Myocyte (in vitro differentiated cells): Measurements from ENCODE around the gene ERICH4. TPM values are rescaled to one million over a fixed set of nuclear protein-coding genes. Genes with fewer than 3 reads are reported as not detected.
"Not testable (repeated sequence)": the region's sequence is repeated elsewhere in the genome, so short reads cannot be mapped to it uniquely, and the experiment has no call there.

Experiments
- DNase-seq: peaks from one replicate; pipeline ENCODE4 v3.0.0-alpha.2; 2012; ENCODE audit warnings: low read depth
- polyA plus RNA-seq: library from polyadenylated mRNA; unstranded; fragments of >200 nt; gene quantifications from one replicate; pipeline ENCODE4 v1.2.1, GENCODE V29; 2012; ENCODE audit warnings: missing spikeins
- total RNA-seq: library from RNA; depleted of rRNA; stranded (reverse); fragments of >200 nt; gene quantifications from 2 replicates; pipeline ENCODE4 v1.2.3, GENCODE V29; 2014

The ERICH4 gene
- not detected in 2 replicates for total RNA-seq
- not detected for polyA plus RNA-seq

DNA sequence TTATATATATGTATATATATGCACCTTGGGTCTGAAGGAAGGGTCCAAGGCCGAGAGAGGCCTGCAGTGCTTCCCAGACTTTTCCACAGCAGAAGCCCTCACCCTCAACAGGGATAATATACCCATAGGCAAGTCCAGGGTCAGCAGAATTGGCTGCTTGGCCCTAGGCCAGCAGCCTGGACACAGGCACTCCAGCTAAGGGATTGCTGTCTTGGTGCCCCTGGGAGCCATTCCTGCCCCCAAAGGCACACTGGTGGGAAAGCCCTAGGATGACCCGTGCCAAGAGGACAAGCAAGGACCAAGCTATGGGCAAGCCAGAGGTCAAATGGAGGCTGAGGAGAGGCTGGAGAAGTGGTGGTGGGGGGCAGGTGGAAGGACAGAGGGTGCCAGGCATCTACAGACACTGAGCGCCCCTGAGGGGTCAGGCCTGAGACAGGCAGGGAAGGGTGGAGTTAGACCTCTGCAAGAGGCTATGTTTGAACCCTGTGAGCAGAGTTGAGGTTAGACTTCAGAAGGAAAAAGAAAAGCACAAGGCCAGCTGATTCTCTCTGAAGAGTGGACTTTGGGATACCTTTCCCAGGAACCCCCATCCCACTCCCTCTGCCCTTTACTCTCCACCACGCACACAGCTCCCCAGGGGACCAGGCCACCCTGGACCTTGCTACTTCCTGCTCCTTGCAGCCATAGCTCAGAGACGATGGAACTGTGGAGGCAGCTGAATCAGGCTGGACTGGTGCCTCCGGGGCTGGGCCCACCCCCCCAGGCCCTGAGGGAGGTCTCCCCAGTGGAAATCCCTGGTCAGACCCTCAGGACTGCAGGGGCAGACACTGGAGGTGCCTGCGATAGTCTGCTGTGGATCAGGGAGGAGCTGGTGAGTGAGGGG lies at the start of gene ERICH4:
TSS of gene ERICH4 (plus strand) at position 684 of the 883 bp plus-strand sequence. CDS start at position 698, 14 bp downstream.
- DNase-seq = no peak

GRCh38 chr19:41395355-41395754 lies 47.6 kb upstream of the ERICH4 start:
- no peak for DNase-seq

DNA sequence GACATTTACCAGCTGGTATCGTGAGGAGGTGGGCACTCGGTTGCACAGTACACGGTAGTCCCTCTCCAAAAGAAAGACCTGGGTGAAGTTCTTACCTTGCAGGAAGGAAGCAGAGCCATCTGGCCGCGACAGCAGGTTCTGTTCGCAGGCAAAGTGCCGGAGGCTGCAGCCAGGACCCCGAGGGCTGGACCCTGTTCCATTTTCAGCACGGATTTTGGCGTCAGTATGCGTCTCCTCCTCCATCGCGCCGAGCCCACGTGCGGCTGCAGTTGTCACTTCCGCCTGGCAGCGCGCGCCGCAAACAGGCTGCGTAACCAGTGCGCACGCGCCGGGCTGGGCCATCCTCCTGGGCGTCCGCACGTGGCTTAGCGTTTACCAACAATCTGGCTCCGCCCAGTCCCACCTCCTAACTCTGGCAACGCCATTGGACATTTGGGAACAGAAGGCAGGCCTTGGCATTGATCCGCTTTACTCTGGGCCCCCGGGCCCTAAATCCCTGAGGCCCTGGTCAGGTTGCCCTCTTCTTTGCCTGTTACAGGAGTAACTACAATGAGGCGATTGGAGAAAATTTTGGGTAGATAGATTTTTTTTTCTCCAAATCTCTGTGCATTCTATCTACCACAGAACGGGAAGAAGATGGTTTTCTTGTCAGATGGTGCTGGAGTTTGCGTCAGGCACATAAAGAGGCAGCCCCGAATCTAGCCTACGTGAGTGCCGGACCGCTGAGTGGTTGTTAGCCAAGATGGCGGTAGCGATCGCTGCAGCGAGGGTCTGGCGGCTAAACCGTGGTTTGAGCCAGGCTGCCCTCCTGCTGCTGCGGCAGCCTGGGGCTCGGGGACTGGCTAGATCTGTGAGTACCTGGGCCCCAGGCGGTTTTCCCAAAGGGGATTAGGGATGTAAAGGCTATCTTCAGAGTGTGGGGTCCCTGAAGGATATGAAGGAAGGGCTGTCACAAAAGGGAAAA lies 45.6 kb upstream of the ERICH4 start, which contains the start of the genes BCKDHA and EXOSC5:
TSS of gene BCKDHA (plus strand) at position 733 of the 964 bp plus-strand sequence. CDS start at position 743, 10 bp downstream.
TSS of gene EXOSC5 (minus strand) at position 274 of the 964 bp plus-strand sequence. CDS start at position 243, 31 bp downstream.
- DNase-seq = peak; percentile 100

DNA sequence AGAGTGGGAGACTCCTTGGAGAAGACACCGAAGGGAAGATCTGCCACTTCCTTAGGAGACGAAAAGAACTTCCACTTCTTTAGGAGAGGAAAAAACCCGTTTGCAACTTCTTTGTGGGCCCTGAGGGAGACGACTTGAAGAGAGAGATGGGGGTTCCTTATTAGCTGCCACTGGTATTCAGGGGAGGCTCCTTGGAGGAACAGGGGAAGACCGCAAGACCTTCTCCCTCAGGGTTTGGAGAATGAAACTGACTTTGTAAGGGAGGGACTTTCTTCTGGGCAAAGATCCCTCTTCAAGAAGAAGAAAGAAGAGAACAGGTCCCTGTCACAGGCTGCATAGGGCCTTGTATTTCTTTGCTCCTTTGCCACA lies 44.9 kb upstream of the ERICH4 start:
- DNase-seq = no peak

DNA sequence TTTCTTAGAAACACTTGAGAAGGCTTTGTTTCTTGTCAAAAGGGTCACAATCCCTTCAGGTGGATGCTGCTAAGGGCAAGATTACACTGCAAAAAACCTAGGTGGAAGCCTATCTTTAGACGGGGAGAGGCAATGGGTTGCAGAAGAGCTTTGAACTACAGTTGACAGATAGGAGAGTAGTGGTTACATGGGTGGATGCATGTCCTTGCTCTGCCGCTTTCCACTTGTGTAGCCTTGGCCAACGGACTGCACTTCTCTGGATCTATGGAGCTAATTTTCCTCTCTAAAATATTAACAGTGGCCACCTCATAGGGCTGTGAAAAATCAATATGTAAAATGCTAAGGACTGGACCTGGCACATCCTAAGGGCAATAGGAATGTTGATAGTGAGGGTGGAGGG lies 44.4 kb upstream of the ERICH4 start:
- DNase-seq = no peak

GRCh38 chr19:41399091-41399490 lies 43.9 kb upstream of the ERICH4 start:
- DNase-seq = no peak

- DNase-seq = no peak
Observed at GRCh38 chr19:41399525-41399924, 43.4 kb upstream of the ERICH4 start.

DNA sequence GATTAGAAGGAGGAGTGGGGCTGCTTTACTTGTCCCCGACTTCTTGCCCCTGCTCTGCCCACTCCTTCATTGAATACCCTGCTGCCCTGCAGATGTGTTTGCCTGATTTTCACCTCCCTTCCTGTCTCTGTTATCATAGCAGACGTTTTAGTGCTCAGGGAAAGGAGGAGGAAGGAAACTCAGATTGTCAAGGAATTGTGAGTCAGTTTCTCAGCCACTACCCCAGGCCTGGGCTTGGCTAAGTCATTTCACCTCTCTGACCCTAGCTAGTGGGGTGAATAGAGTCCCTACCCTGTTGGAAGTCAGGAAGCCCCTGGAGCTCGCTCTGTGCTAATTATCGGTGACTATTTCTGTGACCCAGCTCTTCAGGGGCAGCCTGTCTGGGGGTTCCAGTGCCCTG lies 41.5 kb upstream of the ERICH4 start:
- DNase-seq = no peak

- no peak for DNase-seq
Observed at GRCh38 chr19:41402010-41402409, 40.9 kb upstream of the ERICH4 start.

GRCh38 chr19:41403181-41403970 lies 39.6 kb upstream of the ERICH4 start:
- no peak for DNase-seq

GRCh38 chr19:41405776-41406175 lies 37.2 kb upstream of the ERICH4 start:
- DNase-seq = no peak

- no peak for DNase-seq
Observed at GRCh38 chr19:41407271-41407670, 35.7 kb upstream of the ERICH4 start.

DNA sequence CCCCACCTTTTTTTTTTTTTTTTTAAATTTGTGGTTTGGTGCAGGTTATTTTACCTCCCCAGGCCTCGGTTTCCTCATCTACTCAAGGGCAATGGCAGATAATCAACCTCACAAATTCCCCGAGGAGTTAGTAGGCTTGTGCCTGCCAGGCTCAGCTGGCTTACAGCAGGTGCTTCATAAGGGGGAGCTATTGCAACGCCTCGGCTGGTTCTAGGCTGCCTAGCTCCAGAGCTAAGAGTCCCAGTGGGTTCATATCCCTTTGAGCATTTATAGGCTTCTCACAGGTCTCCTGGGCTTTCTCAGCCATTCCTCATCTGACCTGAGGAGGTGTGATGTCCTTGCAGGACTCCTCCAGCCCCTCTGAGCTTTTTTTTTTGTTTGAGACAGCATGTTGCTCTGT lies 34.7 kb upstream of the ERICH4 start:
- DNase-seq = no peak

DNA sequence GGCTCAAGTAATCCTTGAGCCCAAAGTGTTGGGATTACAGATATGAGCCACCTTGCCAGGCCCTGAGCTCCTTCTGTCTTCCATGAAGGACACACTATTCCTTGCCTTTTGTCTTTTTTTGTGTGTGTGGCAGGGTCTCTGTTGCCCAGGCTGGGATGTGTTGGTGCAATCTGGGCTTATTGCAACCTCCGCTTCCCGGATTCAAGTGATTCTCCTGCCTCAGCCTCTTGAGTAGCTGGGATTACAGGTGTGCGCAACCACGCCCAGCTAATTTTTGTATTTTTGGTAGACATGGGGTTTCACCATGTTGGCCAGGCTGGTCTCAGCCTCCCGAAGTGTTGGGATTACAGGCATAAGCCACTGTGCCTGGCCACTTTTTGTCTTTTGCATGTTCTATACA lies 34.1 kb upstream of the ERICH4 start:
- not testable (repeated sequence) for DNase-seq

- DNase-seq = peak; percentile 45
Observed at GRCh38 chr19:41409288-41409687, 33.7 kb upstream of the ERICH4 start.

DNA sequence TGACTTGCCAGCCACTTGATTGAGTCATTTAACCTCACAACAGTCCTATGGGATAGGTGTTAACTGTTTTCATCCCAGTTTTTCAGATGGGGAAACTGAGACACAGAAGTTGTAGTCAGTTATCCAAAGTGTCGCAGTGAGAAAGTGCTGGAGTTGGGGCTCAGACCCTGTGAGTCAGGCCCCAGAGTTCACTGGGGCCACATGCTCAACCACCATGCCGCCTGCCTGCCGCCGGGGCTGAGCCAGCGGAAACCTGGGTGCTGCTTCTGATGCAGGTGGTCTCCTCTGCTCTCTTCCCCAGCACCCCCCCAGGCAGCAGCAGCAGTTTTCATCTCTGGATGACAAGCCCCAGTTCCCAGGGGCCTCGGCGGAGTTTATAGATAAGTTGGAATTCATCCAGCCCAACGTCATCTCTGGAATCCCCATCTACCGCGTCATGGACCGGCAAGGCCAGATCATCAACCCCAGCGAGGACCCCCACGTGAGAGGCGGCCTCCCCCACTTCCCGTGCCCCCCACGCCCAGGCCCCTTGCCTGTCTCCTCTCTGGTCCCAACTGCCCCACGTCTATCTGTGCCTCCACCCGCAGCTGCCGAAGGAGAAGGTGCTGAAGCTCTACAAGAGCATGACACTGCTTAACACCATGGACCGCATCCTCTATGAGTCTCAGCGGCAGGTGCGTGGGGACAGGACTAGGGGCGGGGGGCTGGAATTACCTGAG lies 32.5 kb upstream of the ERICH4 start:
- DNase-seq = no peak

- no peak for DNase-seq
Observed at GRCh38 chr19:41411100-41411967, 31.6 kb upstream of the ERICH4 start.

DNA sequence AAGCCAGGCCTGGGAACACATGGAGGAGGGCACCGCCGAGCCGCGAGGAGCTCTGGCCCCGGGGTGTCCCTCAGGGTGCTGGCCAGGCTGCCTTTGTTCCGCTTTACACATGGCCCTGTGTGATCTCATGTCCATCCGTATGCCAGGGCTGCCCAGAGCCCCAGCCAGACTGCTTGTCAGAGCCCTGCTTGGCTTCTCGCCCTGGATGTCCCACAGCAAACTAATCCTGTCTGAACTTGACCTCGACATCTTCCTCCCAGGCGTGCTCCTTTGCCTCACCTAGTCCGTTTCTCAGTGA lies 31.0 kb upstream of the ERICH4 start:
- DNase-seq = no peak

DNA sequence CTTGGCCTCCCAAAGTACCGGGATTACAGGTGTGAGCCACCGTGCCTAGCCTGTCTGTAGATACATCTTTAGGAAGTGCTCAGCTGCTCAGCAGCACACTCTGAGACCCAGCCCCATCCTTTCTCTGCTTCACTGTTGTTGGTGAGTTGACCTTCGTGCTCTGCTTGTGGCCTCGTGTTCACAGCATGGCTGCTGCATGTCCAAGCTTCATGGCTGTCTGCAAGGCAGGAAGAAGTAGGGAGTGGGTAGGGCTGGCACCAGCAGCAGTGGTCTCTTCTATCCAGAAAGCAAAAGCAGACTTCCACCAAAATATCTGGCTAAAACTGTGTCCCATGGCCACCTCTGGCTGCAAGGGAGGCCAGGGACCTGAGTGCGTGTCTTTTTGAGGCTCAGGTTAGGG lies 30.0 kb upstream of the ERICH4 start:
- DNase-seq = no peak
